Ishikawa (cell line): Measurements from ENCODE around the gene PRR18.

Experiments
- CEBPB ChIP-seq: IDR thresholded peaks from 2 replicates; pipeline ENCODE4 v1.6.1; 2012
- CREB1 ChIP-seq: IDR thresholded peaks from 2 replicates; pipeline ENCODE4 v1.6.1; 2012; ENCODE audit warnings: low read depth
- EGR1 ChIP-seq: IDR thresholded peaks from 2 replicates; pipeline ENCODE4 v1.6.1; 2012
- EP300 ChIP-seq: IDR thresholded peaks from 2 replicates; pipeline ENCODE4 v1.6.1; 2012; ENCODE audit warnings: borderline replicate concordance
- FOXM1 ChIP-seq: IDR thresholded peaks from 2 replicates; pipeline ENCODE4 v1.6.1; 2012; ENCODE audit warnings: low read depth, borderline replicate concordance
- NFIC ChIP-seq: IDR thresholded peaks from 2 replicates; pipeline ENCODE4 v1.6.1; 2012
- RAD21 ChIP-seq: IDR thresholded peaks from 2 replicates; pipeline ENCODE4 v1.6.1; 2012; ENCODE audit warnings: low read depth
- TAF1 ChIP-seq: IDR thresholded peaks from 2 replicates; pipeline ENCODE4 v1.6.1; 2012; ENCODE audit warnings: low read depth, mild to moderate bottlenecking
- TCF12 ChIP-seq: IDR thresholded peaks from 2 replicates; pipeline ENCODE4 v1.6.1; 2012; ENCODE audit warnings: low read depth
- TEAD4 ChIP-seq: IDR thresholded peaks from 2 replicates; pipeline ENCODE4 v1.6.1; 2012
- YY1 ChIP-seq: IDR thresholded peaks from 2 replicates; pipeline ENCODE4 v1.6.1; 2012; ENCODE audit warnings: low read depth
- ZBTB7A ChIP-seq: IDR thresholded peaks from 2 replicates; pipeline ENCODE4 v1.6.1; 2012; ENCODE audit warnings: low read depth
- TF ChIP-seq, protein P1 (sequence below): IDR thresholded peaks from 2 replicates; pipeline ENCODE4 v1.6.1; 2012
- TF ChIP-seq, protein P2 (sequence below): IDR thresholded peaks from 2 replicates; pipeline ENCODE4 v1.6.1; 2012; ENCODE audit warnings: low read depth, mild to moderate bottlenecking
- TF ChIP-seq, protein P3 (sequence below): IDR thresholded peaks from 2 replicates; pipeline ENCODE4 v1.6.1; 2012

The PRR18 gene

GRCh38 chr6:166309977-166310376, 1.8 kb upstream of the PRR18 start:
- TF ChIP-seq, protein P1, sequence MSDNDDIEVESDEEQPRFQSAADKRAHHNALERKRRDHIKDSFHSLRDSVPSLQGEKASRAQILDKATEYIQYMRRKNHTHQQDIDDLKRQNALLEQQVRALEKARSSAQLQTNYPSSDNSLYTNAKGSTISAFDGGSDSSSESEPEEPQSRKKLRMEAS = no peak
- no peak for TF ChIP-seq TCF12
- no peak for TF ChIP-seq ZBTB7A
- TF ChIP-seq, protein P2, sequence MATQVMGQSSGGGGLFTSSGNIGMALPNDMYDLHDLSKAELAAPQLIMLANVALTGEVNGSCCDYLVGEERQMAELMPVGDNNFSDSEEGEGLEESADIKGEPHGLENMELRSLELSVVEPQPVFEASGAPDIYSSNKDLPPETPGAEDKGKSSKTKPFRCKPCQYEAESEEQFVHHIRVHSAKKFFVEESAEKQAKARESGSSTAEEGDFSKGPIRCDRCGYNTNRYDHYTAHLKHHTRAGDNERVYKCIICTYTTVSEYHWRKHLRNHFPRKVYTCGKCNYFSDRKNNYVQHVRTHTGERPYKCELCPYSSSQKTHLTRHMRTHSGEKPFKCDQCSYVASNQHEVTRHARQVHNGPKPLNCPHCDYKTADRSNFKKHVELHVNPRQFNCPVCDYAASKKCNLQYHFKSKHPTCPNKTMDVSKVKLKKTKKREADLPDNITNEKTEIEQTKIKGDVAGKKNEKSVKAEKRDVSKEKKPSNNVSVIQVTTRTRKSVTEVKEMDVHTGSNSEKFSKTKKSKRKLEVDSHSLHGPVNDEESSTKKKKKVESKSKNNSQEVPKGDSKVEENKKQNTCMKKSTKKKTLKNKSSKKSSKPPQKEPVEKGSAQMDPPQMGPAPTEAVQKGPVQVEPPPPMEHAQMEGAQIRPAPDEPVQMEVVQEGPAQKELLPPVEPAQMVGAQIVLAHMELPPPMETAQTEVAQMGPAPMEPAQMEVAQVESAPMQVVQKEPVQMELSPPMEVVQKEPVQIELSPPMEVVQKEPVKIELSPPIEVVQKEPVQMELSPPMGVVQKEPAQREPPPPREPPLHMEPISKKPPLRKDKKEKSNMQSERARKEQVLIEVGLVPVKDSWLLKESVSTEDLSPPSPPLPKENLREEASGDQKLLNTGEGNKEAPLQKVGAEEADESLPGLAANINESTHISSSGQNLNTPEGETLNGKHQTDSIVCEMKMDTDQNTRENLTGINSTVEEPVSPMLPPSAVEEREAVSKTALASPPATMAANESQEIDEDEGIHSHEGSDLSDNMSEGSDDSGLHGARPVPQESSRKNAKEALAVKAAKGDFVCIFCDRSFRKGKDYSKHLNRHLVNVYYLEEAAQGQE = no peak
- no peak for TF ChIP-seq CEBPB
- TF ChIP-seq RAD21 = no peak
- no peak for TF ChIP-seq NFIC
- TF ChIP-seq EGR1 = no peak
- no peak for TF ChIP-seq CREB1
- no peak for TF ChIP-seq TAF1
- TF ChIP-seq FOXM1 = no peak
- no peak for TF ChIP-seq EP300
- no peak for TF ChIP-seq TEAD4
- no peak for TF ChIP-seq YY1
- TF ChIP-seq, protein P3, sequence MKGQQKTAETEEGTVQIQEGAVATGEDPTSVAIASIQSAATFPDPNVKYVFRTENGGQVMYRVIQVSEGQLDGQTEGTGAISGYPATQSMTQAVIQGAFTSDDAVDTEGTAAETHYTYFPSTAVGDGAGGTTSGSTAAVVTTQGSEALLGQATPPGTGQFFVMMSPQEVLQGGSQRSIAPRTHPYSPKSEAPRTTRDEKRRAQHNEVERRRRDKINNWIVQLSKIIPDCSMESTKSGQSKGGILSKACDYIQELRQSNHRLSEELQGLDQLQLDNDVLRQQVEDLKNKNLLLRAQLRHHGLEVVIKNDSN = no peak

GRCh38 chr6:166308769-166309589, 787 bp upstream of the PRR18 start:
- TF ChIP-seq EGR1 (no peak), RAD21 (no peak), NFIC (no peak), ZBTB7A (no peak)
- TF ChIP-seq, protein P1 = no peak

DNA sequence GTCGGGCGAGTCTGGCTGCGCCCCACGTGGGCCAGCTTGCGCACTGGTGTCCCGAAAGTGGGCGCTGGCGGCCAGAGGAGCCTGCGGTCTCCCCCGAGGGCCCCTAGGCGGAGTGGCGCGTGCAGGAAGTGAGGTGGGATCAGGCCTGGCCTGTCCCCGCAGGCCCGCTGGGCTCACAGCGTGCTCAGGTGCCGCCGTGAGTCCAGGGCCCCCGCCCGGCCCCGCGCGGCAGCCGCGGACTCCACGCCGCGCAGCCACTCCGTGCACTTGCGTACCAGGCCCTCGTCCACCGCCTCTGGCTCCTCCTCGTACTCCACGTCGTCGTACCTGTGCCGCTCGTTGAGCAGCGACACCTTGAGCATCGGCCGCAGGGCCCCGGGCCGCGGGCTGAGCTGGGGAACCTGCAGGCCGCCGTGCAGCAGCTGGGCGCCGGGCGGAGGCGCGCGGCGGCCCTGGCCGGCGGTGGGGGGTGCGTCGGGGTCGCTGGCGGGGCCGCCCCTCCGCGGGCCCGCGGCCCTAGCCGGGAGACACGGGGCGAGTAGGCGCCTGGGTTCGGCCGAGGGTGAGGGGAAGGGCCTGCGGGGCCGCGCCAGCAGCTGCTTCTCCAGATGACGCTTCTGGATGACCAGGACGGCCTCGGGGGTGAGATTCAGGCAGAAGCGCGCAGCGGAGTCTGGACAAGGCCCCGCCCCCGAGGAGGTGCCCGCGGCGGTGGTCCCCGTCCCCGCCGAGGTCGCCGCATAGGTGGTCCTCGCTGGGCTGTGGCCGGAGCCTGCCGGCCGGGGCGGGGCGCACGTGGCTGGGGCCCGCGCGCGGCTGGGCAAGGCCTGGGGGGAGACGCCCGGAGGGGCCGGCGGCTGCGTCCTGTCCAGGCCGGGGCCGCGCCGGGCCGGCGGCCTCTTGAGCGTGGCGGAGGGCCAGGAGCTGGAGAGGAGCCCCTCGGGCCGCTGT, 835 bp downstream of the PRR18 start:
- TF ChIP-seq, protein P1 = peak; percentile 50; the same call in 1 of the 2 replicates
- no peak for TF ChIP-seq EP300

DNA sequence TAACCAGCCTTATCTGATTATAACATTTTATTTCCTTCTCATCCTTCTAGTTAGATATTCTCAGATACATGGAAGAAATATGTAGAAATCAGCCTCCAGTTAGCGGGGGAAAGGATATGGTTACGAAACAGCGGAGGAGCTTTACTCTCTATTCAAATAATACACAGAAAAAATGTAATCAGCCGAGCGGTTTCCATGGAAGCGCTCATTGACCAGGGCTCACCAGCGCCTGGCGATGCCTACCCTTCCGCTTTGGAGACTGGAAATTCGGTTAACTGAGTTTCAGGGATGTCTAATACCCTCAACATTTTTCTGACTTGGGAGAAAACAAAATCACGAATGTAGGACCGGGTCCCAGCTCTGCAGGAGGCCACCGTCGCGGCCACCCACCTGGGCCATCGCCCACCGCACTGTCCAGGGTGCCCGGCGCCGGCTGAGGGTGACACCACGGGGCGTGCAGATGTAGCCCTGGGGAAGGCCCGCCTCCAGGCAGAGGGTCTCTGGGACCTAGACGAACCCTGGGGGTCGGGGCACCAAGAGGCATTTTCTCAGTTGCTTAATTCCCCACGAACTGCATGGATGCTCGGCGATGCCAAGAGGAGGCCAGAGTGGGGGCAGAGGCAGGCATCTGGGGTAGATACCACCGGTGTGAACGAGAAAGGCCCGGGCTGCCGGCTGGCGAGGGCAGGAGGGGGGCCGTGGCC, 1.7 kb downstream of the PRR18 start:
- TF ChIP-seq EP300 = no peak
- no peak for TF ChIP-seq CEBPB
- TF ChIP-seq, protein P1 = no peak
- TF ChIP-seq YY1 = no peak
- TF ChIP-seq RAD21 = no peak
- no peak for TF ChIP-seq ZBTB7A
- TF ChIP-seq, protein P2 = no peak
- TF ChIP-seq TEAD4 = no peak

DNA sequence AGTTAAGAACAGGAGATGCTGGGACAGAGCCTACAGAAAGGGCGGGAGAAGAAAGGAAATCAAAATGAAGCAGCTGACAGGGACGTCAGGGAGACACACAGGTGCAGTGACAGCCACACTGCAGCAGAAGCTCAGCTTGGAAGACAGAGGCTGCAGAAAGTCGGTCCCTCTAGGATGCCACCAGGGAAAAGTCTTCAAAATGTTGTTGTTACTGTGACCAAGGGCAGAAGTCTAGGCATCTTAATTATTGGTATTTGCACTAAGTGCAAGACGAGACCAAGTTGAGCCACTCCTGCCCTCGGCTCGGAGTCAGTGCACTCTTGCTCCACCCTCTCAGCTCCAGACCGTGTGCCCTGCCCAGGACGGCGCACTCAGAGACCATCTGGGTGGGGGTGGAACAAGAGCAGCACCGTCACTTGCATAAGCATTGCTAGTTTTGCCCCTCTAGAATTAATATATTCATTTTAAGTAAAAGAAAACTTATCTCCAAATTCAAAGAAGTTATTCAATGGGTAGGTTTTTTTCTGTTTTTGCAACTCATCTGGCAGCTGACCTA, 2.6 kb downstream of the PRR18 start:
- no peak for TF ChIP-seq RAD21
- TF ChIP-seq TEAD4 = no peak
- TF ChIP-seq, protein P3 = no peak
- TF ChIP-seq ZBTB7A = no peak
- TF ChIP-seq, protein P1 = no peak
- no peak for TF ChIP-seq TCF12
- TF ChIP-seq YY1 = no peak
- TF ChIP-seq EP300 = no peak
- TF ChIP-seq, protein P2 = no peak
